ENCODE data around the gene ABCC3. TPM values are rescaled to one million over a fixed set of nuclear protein-coding genes. Genes with fewer than 3 reads are reported as not detected.
A peak's percentile ranks its signal among the peaks of the same experiment; 100 is the strongest.

The ABCC3 gene
- total RNA-seq, 3 donors from 2014 or later (not counting 1 experiment from before 2014, with no cell fraction given) = 1.6 to 13.2 (median 5.9) TPM

DNA sequence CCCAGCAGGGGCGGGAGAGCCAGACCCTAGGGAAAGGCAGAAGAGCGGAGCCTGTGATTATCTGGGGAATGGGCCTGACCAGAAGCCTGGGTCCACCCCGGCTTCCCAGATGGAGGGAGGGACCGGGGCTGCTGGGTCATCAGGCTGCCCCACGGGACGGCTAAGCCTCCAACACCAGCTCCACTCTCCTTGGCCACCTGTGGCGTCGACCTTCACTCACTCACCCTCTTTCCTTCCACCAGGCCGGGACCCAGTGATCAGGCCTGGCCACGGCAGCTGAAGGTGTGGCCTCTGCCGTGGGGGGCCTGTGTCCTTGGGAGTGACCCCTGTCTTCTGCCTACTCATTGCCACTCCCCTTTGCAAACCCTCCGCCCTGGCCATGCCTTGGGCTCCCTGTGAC, 22.4 kb upstream of the ABCC3 start:
- Mint-ChIP-seq H3K27ac (no peak overlapping the region), H3K4me3 (no peak overlapping the region), H3K9me3 (no peaks in the 10 kb centered on the region), H3K36me3 (no peaks in the 10 kb centered on the region), H3K4me1 (peaks cover 6 to 15% of the 10 kb centered on the region in 2 donors), H3K27me3 (ENCODE audit: low read depth in 2 of 2) (peaks cover 0 to 14% of the 10 kb centered on the region in 2 donors)
- H3K4me3 ChIP-seq (ENCODE audit: low read length) = no peak overlapping the region
- H3K9me3 ChIP-seq (ENCODE audit: control insufficient read depth, insufficient read depth, low read length) = no peaks in the 10 kb centered on the region
- WGBS (ENCODE audit: insufficient coverage) = 90% methylated on average over 12 of the region's 12 CpGs
- TF ChIP-seq, protein P1, sequence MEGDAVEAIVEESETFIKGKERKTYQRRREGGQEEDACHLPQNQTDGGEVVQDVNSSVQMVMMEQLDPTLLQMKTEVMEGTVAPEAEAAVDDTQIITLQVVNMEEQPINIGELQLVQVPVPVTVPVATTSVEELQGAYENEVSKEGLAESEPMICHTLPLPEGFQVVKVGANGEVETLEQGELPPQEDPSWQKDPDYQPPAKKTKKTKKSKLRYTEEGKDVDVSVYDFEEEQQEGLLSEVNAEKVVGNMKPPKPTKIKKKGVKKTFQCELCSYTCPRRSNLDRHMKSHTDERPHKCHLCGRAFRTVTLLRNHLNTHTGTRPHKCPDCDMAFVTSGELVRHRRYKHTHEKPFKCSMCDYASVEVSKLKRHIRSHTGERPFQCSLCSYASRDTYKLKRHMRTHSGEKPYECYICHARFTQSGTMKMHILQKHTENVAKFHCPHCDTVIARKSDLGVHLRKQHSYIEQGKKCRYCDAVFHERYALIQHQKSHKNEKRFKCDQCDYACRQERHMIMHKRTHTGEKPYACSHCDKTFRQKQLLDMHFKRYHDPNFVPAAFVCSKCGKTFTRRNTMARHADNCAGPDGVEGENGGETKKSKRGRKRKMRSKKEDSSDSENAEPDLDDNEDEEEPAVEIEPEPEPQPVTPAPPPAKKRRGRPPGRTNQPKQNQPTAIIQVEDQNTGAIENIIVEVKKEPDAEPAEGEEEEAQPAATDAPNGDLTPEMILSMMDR (IDR thresholded peaks at IDR 0.05) = no peak
- no peak overlapping the region for H3K27ac ChIP-seq (ENCODE audit: low read length)
- H3K27me3 ChIP-seq (ENCODE audit: control insufficient read depth, insufficient read depth, low read length) = no peaks in the 10 kb centered on the region
- DNase-seq (no peak), ATAC-seq (no peak)
- H3K36me3 ChIP-seq (ENCODE audit: control insufficient read depth, insufficient read depth, low read length) = no peaks in the 10 kb centered on the region
- intact Hi-C loops (cut with micrococcal nuclease) = no loop called here
- peaks cover 16% of the 10 kb centered on the region for H3K4me1 ChIP-seq (ENCODE audit: control insufficient read depth, insufficient read depth, low read length)

DNA sequence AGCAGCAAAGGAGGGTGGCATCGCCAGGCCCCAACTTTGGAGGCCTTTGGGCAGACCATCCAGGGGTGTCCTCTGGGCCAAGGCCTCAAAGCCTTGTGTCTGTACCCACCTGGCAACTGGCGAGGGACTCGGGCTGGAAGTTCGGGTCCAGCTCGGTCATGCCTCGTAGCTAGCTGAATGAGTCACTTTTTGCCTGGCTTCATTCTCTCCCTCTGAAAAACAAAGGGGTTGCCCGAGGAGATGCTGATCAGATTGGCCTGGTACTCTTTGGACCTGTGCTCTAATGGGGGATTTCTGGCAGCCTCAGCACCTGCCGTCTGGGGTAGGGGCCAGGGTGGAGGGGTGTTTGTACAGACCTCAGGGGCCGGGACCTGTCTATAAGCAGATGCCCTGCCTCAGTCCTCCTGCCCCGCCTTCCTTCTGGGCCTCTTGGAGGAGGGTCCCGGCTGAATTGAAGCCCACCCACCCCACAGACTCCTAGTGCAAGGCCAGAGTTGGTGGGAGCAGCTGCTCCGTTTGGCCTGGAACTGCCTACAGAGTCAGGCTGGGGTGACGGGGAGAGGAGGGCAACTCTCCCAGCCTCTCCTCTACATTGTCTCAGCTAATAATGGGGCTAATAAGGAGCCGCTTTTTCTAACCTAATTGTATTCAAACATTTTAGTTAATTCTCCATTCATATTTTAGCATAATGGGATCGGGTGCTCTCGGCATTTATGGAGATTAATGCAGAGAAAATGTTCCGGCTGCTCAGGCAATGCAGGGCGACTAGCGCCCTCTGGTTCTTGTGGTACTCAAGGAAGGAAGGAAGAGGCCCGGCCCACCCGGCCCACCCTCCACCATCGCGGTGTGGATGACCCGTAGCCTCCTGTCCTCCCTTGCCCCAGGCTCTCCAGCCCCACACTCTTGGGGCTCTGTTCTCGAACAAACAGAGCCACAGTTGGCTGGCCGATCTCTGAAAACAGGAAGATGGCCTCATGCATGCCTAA, 21.4 kb upstream of the ABCC3 start:
- Mint-ChIP-seq H3K4me3 (no peak overlapping the region), H3K4me1 (peaks cover 6 to 15% of the 10 kb centered on the region in 2 donors), H3K9me3 (no peaks in the 10 kb centered on the region), H3K36me3 (no peaks in the 10 kb centered on the region), H3K27ac (no peak overlapping the region), H3K27me3 (ENCODE audit: low read depth in 2 of 2) (peaks cover 0 to 11% of the 10 kb centered on the region in 2 donors)
- Histone ChIP-seq H3K27ac (ENCODE audit: low read length) (no peak overlapping the region), H3K36me3 (ENCODE audit: control insufficient read depth, insufficient read depth, low read length) (no peaks in the 10 kb centered on the region), H3K4me1 (ENCODE audit: control insufficient read depth, insufficient read depth, low read length) (peaks cover 16% of the 10 kb centered on the region), H3K4me3 (ENCODE audit: low read length) (no peak overlapping the region), H3K27me3 (ENCODE audit: control insufficient read depth, insufficient read depth, low read length) (no peaks in the 10 kb centered on the region), H3K9me3 (ENCODE audit: control insufficient read depth, insufficient read depth, low read length) (no peaks in the 10 kb centered on the region)
- ATAC-seq = no peak
- TF ChIP-seq, protein P1 (IDR thresholded peaks at IDR 0.05) = no peak
- peak in 1 of 2 donors; percentile 18 for DNase-seq
- intact Hi-C loops (cut with micrococcal nuclease) = no loop called here
- 52% methylated on average over 22 of the region's 26 CpGs for WGBS (ENCODE audit: insufficient coverage)

DNA sequence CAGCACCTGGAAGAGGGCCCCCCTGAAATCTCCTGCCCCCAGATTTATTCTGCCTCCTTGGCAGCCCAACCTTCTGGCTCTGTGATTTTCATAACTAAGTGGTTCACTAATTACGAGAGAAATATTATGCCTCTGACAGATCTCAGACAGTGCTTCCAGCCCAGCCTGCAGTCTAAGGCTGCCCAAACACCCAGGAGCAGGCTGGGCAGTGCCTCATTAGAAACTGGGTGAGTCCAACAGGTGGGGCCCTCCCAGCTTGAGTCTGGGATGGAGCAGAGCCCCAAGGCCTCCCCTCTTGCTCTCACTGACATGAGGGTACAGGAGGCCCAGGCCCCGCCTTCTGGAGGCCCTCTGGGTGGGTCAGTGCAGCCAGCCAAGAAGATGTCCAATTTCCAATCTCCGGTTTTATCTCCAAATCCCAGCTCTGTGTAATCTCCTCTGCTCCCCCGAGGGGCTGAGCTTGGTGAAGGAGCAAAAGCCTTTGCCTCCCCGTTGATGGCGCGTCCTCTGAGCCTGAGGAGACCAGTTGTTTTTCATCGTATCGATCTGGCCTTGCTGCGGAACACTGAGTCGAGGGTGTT, 20.1 kb upstream of the ABCC3 start:
- Histone ChIP-seq H3K4me1 (ENCODE audit: control insufficient read depth, insufficient read depth, low read length) (peaks cover 16% of the 10 kb centered on the region), H3K36me3 (ENCODE audit: control insufficient read depth, insufficient read depth, low read length) (no peaks in the 10 kb centered on the region), H3K9me3 (ENCODE audit: control insufficient read depth, insufficient read depth, low read length) (no peaks in the 10 kb centered on the region), H3K27me3 (ENCODE audit: control insufficient read depth, insufficient read depth, low read length) (no peaks in the 10 kb centered on the region), H3K27ac (ENCODE audit: low read length) (no peak overlapping the region), H3K4me3 (ENCODE audit: low read length) (no peak overlapping the region)
- intact Hi-C loops (cut with micrococcal nuclease) = no loop called here
- peaks cover 6 to 15% of the 10 kb centered on the region in 2 donors for H3K4me1 Mint-ChIP-seq
- 72% methylated on average over 11 of the region's 11 CpGs for WGBS (ENCODE audit: insufficient coverage)
- H3K9me3 Mint-ChIP-seq = no peaks in the 10 kb centered on the region
- peak overlapping the region in 1 of 2 donors; percentile 27 for H3K27ac Mint-ChIP-seq
- TF ChIP-seq, protein P1 (IDR thresholded peaks at IDR 0.05) = no peak
- no peak for DNase-seq
- ATAC-seq = no peak
- peaks cover 0 to 10% of the 10 kb centered on the region in 2 donors for H3K27me3 Mint-ChIP-seq (ENCODE audit: low read depth in 2 of 2)
- H3K36me3 Mint-ChIP-seq = no peaks in the 10 kb centered on the region
- H3K4me3 Mint-ChIP-seq = peak overlapping the region; percentile 17
